GM21619 (cell line): ENCODE results near the gene RNF157.
A peak's percentile ranks its signal among the peaks of the same experiment; 100 is the strongest.

ENCODE experiments used
- ATAC-seq: cut with Tn5 transposase; IDR thresholded peaks from one replicate; pipeline ENCODE4 v1.9.1; 2021; ENCODE audit not compliant: unreplicated experiment

The RNF157 gene

GRCh38 chr17:76142585-76143041 lies 97.7 kb downstream of the RNF157 start:
- ATAC-seq, result no peak

GRCh38 chr17:76142039-76142584 lies 98.2 kb downstream of the RNF157 start:
- no peak for ATAC-seq

GRCh38 chr17:76141212-76142038 lies 98.9 kb downstream of the RNF157 start, which contains the start of gene FOXJ1:
Gene FOXJ1 (minus strand): TSS chr17:76141245. CDS start chr17:76140395, 850 bp downstream.
- peak; percentile 75 for ATAC-seq

GRCh38 chr17:76140661-76141211 lies 99.6 kb downstream of the RNF157 start:
- ATAC-seq, result no peak

- ATAC-seq, result no peak
These were observed 100.3 kb downstream of the RNF157 start for GRCh38 chr17:76139801-76140660.

GRCh38 chr17:76138896-76139752 lies 101.2 kb downstream of the RNF157 start:
- no peak for ATAC-seq

- no peak for ATAC-seq
These were observed 101.9 kb downstream of the RNF157 start for GRCh38 chr17:76138234-76138895.

GRCh38 chr17:76137351-76138233 lies 102.7 kb downstream of the RNF157 start:
- no peak for ATAC-seq

GRCh38 chr17:76137001-76137350 lies 103.3 kb downstream of the RNF157 start:
- no peak for ATAC-seq

- ATAC-seq, result no peak
These were observed 103.9 kb downstream of the RNF157 start for GRCh38 chr17:76136276-76137000.

- ATAC-seq, result no peak
These were observed 104.5 kb downstream of the RNF157 start for GRCh38 chr17:76135810-76136188.

- ATAC-seq, result no peak
These were observed 105.1 kb downstream of the RNF157 start for GRCh38 chr17:76134911-76135809.

GRCh38 chr17:76132574-76133338 lies 107.5 kb downstream of the RNF157 start:
- no peak for ATAC-seq

GRCh38 chr17:76131692-76132573 lies 108.4 kb downstream of the RNF157 start:
- no peak for ATAC-seq

GRCh38 chr17:76131051-76131691 lies 109.1 kb downstream of the RNF157 start:
- no peak for ATAC-seq
